ENCODE results near the gene ZBTB11. TPM values are rescaled to one million over a fixed set of nuclear protein-coding genes. Genes with fewer than 3 reads are reported as not detected.
A peak's percentile ranks its signal among the peaks of the same experiment; 100 is the strongest.
"Not testable (repeated sequence)": the region's sequence is repeated elsewhere in the genome, so short reads cannot be mapped to it uniquely, and the experiment has no call there.

Gene ZBTB11
- total RNA-seq, 1 experiment from 2014 or later, result 31.4 TPM

DNA sequence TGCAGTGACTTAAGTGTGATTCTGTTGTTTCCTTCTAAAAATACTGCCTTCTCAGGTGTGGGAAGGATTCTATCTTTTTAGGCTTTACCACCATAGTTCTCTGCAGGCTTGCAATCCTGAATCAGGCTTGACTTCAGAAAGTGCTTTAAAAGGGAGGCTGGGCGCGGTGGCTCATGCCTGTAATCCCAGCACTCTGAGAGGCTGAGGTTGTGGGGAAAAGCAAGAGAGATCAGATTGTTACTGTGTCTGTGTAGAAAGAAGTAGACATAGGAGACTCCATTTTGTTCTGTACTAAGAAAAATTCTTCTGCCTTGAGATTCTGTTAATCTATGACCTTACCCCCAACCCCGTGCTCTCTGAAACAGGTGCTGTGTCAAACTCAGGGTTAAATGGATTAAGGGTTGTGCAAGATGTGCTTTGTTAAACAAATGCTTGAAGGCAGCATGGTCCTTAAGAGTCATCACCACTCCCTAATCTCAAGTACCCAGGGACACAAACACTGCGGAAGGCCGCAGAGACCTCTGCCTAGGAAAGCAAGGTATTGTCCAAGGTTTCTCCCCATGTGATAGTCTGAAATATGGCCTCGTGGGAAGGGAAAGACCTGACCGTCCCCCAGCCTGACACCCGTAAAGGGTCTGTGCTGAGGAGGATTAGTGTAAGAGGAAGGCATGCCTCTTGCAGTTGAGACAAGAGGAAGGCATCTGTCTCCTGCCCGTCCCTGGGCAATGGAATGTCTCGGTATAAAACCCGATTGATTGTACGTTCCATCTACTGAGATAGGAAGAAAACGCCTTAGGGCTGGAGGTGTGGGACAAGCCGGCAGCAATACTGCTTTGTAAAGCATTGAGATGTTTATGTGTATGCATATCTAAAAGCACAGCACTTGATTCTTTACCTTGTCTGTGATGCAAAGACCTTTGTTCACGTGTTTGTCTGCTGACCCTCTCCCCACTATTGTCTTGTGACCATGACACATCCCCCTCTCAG lies 15.0 kb upstream of the ZBTB11 start:
- not testable (repeated sequence) for DNase-seq (ENCODE audit: low spot score)

DNA sequence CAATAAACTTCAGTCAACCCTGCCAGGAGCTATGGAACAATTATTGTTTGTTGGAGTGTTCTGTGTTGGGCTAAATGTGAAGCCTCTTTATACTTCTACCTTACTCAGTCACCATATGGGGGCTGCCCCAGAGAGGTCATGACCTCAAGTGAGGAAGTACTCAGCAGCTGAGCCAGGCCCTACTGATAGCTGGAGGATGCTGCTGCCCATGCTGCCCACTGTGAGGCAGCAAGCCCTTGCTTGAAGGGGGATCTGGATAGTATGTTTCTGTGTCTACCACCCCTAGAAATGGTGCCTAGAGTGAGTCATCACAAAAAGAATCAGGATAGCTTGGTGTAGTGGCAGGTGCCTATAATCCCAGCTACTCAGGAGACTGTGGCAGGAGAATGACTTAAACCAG lies 14.0 kb upstream of the ZBTB11 start:
- DNase-seq (ENCODE audit: low spot score), result no peak

DNA sequence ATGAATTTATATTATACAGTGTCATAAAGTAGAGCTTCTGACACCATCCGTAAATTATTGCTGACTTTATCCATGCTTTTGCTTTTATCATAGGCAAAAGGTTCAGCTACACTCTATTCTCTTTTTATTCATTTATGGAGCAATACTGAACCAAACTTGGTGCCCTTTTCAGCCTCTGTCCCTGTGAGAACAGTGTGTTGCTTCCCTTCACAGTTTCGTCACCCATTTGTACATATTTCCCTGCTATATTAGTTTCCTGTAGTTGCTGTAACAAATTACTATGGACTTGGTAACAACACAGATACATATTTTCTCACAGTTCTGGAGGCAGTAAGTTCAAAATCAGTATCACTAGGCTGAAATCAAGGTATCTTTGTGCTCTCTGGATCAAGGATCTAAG lies 12.4 kb upstream of the ZBTB11 start:
- DNase-seq (ENCODE audit: low spot score), result no peak

DNA sequence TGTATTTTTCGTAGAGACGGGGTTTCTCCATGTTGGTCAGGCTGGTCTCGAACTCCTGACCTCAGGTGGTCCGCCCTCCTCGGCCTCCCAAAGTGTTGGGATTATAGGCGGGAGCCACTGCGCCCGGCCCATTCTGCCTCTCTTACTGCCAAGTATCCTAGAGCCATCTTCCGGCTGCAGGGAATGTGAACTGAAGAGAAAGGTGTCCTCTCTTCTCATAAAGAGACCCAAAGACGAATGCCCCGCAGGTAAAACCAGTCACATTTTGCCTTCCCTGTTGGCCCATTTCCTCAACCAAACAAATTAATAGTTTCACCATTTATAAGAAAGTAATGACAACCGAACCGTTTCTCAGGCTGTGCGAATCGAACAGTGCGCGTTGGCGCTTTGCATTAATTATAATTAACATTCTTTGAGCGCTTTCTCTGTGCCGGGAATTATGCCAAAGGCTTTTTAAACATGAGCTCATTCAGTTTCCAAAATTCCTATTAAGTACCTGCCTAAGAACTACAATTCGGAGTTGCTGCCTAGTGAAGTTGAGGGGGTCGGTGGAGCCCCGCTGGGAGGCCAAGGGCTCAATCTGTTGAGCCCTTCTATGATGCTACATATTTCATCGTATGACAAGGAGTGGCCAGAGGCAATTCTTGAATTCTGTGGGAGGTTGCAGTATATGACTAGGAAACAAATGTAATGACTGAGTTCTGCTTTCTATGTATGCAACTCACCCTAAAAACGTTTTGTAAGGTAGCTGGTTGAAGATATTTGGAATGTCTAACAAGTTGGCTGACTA lies 10.4 kb upstream of the ZBTB11 start:
- peak; percentile 39 for DNase-seq (ENCODE audit: low spot score)

DNA sequence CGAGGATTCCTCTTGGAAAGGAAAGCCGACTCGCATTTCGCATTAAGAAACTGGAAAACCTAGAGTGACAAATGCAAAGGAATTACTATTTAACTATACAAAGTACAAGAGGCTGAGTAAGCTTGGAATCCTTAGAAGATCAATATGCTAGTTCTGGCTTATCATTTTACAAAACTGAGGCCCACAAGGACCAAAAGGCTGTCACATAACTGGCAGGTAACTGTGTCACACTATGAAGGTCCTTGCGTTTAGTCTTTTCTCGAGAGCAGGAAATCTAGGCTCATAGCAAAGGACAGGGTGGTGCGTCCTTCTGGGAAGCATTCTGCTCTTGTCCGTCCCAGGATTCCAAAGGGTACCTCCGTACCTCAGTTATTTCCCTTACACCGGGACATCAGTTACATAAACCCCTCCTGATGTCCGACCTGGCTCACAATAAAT lies 9.0 kb upstream of the ZBTB11 start:
- DNase-seq (ENCODE audit: low spot score), result peak; percentile 45

DNA sequence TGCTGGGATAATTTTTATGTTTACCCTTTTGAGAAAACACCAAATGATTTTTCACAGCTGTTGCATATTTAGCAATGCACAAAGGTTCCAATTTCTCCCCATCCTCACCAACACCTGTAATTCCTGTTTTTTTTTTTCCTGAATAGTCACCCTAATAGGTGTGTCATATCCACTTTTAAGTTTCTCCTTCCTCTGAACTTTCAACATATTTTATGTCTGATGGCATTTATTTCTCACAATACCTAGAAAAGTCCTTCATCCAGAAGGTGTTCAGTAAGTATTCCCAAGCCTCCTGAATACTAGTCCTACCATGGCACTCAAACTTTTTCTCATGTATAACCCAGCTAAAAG lies 8.1 kb upstream of the ZBTB11 start:
- DNase-seq (ENCODE audit: low spot score), result no peak

DNA sequence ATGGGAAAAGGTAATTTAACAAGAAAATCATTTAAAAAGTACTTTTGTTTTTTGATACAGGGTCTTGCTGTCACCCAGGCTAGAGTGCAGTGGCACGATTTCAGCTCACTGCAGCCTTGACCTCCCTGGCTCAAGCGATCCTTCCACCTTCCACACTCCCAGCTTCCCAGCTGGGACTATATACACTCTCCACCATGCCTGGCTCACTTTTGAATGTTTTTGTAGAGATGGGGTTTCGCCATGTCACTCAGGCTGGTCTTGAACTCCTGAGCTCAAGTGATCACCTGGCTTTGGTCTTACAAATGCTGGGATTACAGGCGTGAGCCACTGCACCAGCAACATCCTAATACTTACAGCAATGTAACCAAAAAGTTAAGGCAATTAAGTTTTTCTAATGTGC lies 3.5 kb upstream of the ZBTB11 start:
- DNase-seq (ENCODE audit: low spot score), result no peak

DNA sequence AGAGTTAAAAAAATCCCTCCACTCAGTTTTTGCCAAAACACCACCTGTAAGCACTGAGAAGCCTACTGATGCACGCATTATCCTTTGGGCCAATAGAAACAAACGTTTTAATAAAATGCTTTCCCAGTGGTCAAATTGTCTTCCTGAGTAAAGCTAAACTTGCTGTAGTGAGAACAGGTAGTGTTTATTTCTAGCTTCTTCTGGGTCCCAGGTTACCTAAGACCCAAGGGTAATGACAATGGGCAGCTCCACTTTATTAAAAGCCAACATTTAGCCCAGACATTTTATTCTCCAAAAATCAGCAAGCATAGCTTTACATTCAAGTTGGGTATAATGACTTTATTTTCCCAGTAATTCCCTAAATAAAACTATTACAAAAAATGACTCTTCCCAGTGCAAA lies 1.9 kb upstream of the ZBTB11 start:
- DNase-seq (ENCODE audit: low spot score), result not testable (repeated sequence)

DNA sequence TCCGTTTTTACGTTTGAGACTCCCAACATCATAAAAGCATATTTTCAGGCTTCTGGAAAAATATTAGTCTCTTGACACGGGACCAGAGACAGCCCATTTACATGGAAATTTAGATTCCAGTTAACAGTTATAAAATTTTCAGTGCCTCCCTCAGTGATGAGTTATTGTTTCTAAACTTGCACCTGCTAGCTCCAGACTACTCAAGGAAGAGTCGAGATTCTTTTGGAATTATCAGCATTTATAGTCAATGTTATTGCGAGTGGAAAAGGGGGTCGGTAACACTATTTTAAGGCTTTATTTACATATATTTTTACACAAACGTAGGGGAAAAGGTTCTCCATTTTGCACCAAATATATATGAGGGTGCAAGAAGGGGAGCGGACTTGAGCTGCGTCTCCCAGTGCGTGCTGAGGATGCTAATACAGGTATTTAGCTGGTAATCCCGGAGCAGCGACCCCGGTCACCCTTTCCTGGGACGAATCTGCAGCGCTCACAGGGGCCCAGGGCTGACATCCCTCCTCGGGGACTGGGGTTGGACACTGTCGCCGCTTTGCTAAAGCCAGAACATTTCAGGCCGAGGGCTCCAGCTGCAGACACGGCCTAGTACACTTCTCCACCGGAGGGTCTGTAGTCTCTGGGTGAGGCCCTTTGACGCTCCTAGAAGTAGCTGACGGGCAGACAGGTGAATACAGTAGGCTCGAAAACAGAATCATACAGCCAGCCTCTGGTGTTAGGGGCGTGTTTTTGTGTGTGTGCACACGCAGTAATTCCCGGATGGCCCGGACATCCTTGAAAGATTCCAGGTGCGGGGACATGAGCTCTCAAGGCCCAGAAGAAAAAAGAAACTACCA lies 729 bp upstream of the ZBTB11 start:
- no peak for DNase-seq (ENCODE audit: low spot score)

DNA sequence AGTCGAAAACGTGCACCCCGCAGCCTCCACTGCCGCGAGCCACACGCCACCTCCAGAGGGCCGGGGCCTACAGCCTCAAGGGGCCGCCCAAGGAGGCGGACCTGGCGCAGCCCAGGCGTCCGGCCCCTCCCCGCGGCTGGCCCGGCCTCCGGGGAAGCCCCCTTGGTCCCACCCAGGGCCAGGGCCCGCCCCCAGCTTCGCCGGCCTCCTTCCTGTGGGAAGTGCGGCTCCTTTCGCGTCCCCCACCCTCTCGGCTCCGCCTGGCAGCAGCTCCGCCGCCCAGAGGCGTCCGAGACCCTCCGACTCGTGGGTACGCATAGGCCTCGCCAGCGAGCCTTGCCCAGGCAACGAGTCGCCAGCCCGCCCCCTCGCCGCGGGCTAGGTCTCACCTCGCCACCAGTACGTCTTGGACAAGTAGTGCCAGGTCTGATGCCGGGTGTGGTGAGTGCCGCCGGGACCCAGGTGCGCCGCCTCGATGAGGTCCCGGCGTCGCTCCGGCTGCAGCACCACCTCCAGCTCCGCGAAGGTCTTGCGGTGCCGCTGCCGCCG lies 642 bp downstream of the ZBTB11 start:
- peak; percentile 87 for DNase-seq (ENCODE audit: low spot score)

DNA sequence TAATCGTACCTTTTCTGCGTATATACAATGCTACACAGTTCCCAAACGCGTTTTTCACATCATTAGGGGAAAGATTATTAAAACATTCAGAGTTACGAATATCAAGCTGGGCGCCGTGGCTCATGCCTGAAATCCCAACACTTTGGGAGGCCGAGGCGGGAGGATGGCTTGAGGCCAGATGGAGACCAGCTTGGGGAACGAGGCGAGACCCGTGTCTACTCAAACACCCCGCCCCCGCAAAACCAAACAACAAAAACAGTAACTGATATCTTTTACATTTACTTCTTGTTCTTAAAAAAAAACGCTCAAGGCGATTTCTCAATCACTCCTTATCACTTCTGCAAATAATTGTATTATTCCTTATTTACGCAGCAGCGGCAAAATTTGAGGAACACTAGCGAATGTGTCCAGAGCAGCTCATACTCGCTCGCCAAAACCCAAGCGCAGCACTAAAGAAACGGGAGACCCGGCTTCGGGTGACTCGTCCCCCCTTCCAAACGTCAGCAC lies 1.2 kb downstream of the ZBTB11 start:
- DNase-seq (ENCODE audit: low spot score), result no peak

DNA sequence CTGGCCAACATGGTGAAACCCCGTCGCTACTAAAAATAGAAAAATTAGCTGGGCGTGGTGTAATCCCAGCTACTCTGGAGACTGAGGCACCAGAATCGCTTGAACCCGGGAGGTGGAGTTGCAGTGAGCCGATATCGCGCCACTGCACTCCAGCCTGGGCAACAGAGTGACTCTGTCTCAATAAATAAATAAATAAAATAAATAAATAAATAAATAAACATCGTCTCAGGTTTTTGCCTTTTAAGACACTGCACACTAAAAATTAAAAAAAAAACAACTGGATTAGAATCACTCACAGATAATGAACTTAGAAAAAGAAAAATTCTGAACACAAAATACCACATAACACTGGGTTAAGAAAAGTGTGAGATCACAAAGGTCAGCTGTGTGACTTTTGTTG lies 2.4 kb downstream of the ZBTB11 start:
- DNase-seq (ENCODE audit: low spot score), result no peak

DNA sequence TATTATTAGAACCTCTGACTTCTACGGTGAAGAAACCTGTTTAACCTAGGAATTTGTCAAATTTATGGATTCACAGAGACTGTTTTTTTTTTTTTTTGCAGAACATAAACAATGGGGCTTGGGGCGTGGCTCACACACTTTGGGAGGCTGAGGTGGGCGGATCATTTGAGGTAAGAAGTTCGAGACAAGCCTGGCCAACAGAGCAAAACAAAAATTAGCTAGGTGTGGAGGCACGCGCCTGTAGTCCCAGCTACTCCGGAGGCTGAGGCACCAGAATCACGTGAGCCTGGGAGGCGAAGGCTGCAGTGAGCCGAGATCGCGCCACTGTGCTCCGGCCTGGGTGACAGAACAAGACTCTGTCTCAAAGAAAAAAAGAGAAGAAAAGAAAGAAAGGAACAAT lies 3.0 kb downstream of the ZBTB11 start:
- DNase-seq (ENCODE audit: low spot score), result no peak

DNA sequence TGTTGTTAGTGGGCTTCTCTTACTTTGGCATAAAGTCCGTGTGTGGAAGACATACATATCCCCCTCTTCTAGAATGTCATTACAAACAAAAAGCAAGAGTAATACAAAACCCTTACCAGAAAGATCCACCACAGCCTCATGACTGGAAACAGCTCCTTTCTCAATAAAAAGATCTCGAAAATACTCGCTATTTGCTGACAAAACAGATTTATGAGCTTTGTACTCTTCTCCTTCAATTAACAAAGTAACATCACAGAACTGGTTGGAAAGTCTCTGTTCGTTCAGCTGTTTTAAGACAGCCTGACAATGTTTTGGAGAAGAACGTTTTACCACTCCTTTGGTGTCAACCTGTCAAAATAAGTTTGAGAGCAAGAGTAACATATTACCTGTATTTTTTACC lies 5.9 kb downstream of the ZBTB11 start:
- DNase-seq (ENCODE audit: low spot score), result no peak

DNA sequence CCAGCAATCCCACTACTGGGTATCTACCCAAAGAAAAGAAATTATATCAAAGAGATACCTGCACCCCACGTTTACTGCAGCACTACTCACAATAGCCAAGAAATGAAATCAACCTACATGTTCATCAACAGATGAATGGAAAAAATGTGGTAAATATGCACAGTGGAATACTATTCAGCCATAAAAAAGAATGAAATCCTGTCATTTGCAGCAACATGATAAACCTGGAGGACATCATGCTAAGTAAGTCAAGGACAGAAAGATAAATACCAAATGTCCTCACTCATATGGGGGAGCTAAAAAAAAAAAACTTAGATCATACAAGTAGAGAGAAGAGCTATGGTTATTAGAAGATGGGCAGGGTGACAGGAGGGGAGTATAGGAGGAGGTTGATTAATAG lies 9.1 kb downstream of the ZBTB11 start:
- DNase-seq (ENCODE audit: low spot score), result no peak

DNA sequence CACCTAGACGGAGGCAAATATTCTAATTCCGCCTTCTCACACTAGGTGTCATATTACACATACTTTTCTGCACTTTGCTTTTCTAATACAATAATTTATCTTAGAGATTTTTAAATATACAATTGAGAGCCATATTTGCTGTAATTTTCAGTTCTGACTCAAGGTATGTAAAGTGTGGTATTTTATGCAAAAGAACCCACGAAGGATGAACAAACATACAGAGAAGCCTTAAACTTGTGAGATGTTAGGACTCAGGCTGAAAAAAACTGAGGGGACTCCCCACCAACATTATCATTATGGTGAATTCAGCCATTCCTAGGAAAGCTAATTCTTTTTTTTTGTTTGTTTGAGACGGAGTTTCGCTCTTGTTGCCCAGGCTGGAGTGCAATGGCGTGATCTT lies 9.6 kb downstream of the ZBTB11 start:
- DNase-seq (ENCODE audit: low spot score), result no peak

DNA sequence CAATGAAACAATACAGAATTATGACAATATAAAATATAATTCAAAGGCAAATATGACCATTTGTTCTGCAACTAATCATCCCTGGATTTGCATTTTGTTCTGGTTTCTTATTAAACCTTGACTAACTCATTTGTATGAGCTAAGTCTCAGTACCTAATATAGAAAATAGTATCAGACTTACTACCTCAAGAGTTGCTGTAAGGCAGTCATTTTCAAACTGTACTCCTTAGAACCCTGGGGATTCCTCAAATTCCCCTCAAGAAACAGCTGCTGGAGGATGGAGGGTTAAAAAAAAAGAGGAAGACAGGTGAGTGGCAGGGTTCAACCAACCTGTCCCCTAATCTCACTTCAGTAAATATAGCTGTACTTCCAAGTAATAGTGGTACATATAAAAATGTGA lies 11.1 kb downstream of the ZBTB11 start:
- DNase-seq (ENCODE audit: low spot score), result no peak

DNA sequence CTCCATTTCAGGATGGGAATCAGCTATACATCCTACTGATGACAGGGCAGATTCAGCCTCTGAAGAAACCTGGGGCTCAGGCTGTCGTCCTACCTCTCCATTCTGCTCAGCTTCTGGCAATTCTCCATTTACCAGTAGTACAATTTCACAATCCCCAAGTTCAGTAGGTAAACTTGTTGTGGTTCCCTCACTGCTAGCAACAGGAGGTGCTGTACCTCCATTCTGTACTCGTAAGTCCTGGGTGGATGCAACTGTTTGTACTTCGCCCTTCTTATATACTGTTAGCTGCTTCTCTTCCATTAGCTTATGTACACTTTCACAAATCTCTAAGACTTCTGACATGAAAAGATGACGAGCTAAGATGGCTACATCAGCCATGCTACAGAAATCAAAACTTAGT lies 11.6 kb downstream of the ZBTB11 start:
- no peak for DNase-seq (ENCODE audit: low spot score)

DNA sequence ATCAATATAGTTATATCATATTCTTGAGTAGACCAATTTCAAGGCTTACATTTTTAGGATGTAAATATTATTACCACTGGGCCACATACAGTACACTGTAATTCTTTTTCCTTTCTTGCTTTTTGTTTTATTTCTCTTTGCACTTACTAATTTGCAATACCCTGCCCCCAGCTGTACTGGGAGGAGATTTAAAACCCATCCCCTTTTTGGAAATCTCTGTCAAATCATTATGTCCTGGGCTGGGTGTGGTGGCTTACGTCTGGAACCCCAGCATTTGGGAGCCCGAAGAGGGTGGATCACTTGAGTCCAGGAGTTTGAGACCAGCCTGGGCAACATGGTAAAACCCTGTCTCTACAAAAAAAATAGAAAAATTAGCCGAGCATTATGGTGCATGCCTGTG lies 16.2 kb downstream of the ZBTB11 start:
- DNase-seq (ENCODE audit: low spot score), result no peak

DNA sequence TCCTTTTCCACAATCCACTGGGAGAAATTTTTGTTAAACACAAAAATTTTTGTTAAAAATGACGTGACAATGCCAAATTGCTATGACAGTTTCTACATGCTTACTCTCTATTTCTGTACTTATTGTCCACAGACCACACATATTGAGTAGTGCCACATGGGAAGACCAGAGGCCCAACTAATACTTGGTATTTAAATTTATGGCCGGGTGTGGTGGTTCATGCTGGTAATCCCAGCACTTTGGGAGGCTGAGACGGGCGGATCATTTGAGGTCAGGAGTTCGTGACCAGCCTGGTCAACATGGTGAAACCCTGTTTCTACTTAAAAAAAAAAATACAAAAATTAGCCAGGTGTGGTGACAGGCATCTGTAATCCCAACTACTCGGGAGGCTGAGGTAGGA lies 20.3 kb downstream of the ZBTB11 start:
- DNase-seq (ENCODE audit: low spot score), result no peak

DNA sequence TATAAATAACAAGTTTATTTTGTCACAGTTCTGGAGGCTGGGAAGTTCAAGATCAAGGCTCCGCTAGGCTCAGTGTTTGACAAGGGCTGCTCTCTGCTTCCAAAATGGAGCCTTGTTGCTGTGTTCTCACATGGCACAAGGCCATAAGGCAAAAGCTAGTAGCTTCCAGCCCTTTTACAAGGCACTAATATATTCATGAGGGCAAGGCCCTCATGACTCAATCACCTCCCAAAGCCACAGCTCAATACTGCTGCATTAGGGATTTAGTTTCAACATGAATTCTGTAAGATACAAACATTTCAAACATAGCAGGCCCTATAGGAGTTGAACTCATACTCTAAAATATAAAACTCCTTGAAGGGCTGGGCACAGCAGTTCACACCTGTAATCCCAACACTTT lies 30.2 kb downstream of the ZBTB11 start:
- no peak for DNase-seq (ENCODE audit: low spot score)

Data from A172 (cell line).